ENCODE measurements around the gene CTSD. TPM values are rescaled to one million over a fixed set of nuclear protein-coding genes. Genes with fewer than 3 reads are reported as not detected.

Gene CTSD
- total and polyA plus RNA-seq, 8 donors, result 115 to 590 (median 257) TPM

- Histone ChIP-seq H3K27me3 (peaks cover 6 to 32% (median 23%) of the 10 kb centered on the region in 3 donors), H3K4me3 (peak overlapping the region; percentile 22 to 39 (median 33)), H3K36me3 (peaks cover 25 to 32% (median 30%) of the 10 kb centered on the region in 4 donors), H3K4me1 (peaks cover 34 to 66% (median 46%) of the 10 kb centered on the region in 4 donors), H3K9me3 (no peaks in the 10 kb centered on the region), H3K27ac (peak overlapping the region in 2 of 5 donors; percentile 11 to 42)
- intact Hi-C loops (cut with DNase I; ENCODE audit: low total_unique reads), result no loop called here
- TF ChIP-seq EP300 (IDR thresholded peaks at IDR 0.05) (no peak), CTCF (IDR thresholded peaks at IDR 0.05) (no peak)
- 19 to 31% (median 25%) methylated on average over 20 to 25 of the region's 25 CpGs for WGBS, 5 donors
- no peak for DNase-seq
These were observed 14.1 kb downstream of the CTSD start for GRCh38 chr11:1749395-1750351.

- TF ChIP-seq CTCF (IDR thresholded peaks at IDR 0.05) (no peak), POLR2AphosphoS5 (IDR thresholded peaks at IDR 0.05) (no peak), POLR2A (IDR thresholded peaks at IDR 0.05) (no peak), EP300 (IDR thresholded peaks at IDR 0.05) (no peak)
- DNase-seq, result peak in 1 of 2 donors; percentile 52
- 1 to 3% (median 2%) methylated on average over 21 to 84 of the region's 84 CpGs for WGBS, 5 donors
- Histone ChIP-seq H3K4me3 (peak overlapping the region; percentile 22 to 39 (median 33)), H3K9me3 (no peaks in the 10 kb centered on the region), H3K27me3 (peaks cover 6 to 32% (median 23%) of the 10 kb centered on the region in 3 donors), H3K27ac (peak overlapping the region in 2 of 5 donors; percentile 11 to 42), H3K4me1 (peaks cover 34 to 63% (median 44%) of the 10 kb centered on the region in 4 donors), H3K36me3 (peaks cover 19 to 23% (median 21%) of the 10 kb centered on the region in 4 donors)
- intact Hi-C loops (cut with DNase I; ENCODE audit: low total_unique reads), result no loop called here
These were observed 14.9 kb downstream of the CTSD start for GRCh38 chr11:1748636-1749394.

- Histone ChIP-seq H3K4me1 (peaks cover 34 to 54% (median 42%) of the 10 kb centered on the region in 4 donors), H3K27me3 (peaks cover 6 to 32% (median 23%) of the 10 kb centered on the region in 3 donors), H3K36me3 (peaks cover 11 to 15% (median 13%) of the 10 kb centered on the region in 4 donors), H3K9me3 (no peaks in the 10 kb centered on the region), H3K4me3 (peak overlapping the region; percentile 22 to 39 (median 33)), H3K27ac (no peak overlapping the region)
- DNase-seq, result peak in 1 of 2 donors; percentile 21
- intact Hi-C loops (cut with DNase I; ENCODE audit: low total_unique reads), result no loop called here
- no peak for TF ChIP-seq EP300 (IDR thresholded peaks at IDR 0.05)
- no peak for TF ChIP-seq POLR2A (IDR thresholded peaks at IDR 0.05)
- TF ChIP-seq CTCF (IDR thresholded peaks at IDR 0.05), result no peak
- no peak for TF ChIP-seq POLR2AphosphoS5 (IDR thresholded peaks at IDR 0.05)
- WGBS, 5 donors, result 32 to 46% (median 38%) methylated on average over 48 to 72 of the region's 72 CpGs
These were observed 15.7 kb downstream of the CTSD start for GRCh38 chr11:1747753-1748635.

Measured in stomach (tissue), 9 donors.